HG03521 (cell line): Measurements from ENCODE around the gene SPANXA1.
"Not testable (repeated sequence)": the region's sequence is repeated elsewhere in the genome, so short reads cannot be mapped to it uniquely, and the experiment has no call there.

ENCODE experiments used
- ATAC-seq: cut with Tn5 transposase; IDR thresholded peaks from one replicate; pipeline ENCODE4 v1.9.1; 2021; ENCODE audit warnings: mild to moderate bottlenecking, moderate library complexity; ENCODE audit not compliant: unreplicated experiment

The SPANXA1 gene

DNA sequence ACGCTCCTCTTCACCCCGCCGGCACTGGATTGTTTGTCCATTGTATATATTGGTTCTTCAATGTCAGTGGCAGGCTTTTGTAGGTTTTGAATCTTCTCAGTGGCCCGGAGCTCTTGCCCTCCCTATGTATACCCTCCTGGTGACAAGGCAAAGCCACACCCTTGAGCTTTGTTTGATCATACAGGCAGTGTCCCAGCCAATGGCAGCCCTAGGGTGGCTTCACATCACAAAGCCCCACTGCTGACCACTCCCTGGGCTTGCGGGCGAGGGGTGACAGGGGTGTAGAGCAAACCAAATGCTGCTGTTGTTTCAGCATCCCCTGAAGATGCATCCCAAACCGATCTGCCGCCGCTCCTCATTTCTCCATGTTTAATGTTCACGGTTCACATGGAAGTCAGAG, at the start of gene SPANXA1:
Gene SPANXA1, minus strand, starts transcription at position 101 of the 400 bp plus-strand sequence. Its CDS starts 60 bp downstream, at position 41.
- not testable (repeated sequence) for ATAC-seq

- no peak for ATAC-seq
These were observed 47.6 kb upstream of the SPANXA1 start for GRCh38 chrX:141632124-141632523.

GRCh38 chrX:141619336-141619735, 34.8 kb upstream of the SPANXA1 start:
- no peak for ATAC-seq

DNA sequence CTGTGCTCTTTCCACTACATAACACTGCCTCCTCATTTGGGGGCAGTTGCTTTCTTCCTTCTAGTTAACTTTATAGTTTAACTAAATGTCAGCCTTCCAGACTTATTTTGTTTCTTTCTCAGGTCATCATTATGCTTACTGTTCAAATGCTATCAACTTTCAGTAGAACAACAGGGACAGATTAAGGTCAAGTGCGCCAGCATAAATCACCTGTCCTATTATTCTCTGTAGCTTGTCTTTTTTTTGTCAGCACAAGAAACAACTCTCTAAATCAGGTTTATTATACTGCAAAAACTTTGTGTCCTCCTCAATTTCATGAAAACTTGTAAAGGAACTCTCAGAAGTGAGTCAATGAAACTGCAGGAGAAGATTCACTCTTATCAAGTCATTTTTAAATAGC, 24.6 kb upstream of the SPANXA1 start:
- no peak for ATAC-seq

DNA sequence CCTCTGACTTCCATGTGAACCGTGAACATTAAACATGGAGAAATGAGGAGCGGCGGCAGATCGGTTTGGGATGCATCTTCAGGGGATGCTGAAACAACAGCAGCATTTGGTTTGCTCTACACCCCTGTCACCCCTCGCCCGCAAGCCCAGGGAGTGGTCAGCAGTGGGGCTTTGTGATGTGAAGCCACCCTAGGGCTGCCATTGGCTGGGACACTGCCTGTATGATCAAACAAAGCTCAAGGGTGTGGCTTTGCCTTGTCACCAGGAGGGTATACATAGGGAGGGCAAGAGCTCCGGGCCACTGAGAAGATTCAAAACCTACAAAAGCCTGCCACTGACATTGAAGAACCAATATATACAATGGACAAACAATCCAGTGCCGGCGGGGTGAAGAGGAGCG, 4.9 kb upstream of the SPANXA1 start, which contains the start of gene SPANXA2:
Gene SPANXA2, plus strand, starts transcription at position 301 of the 400 bp plus-strand sequence. Its CDS starts 60 bp downstream, at position 361.
- not testable (repeated sequence) for ATAC-seq

DNA sequence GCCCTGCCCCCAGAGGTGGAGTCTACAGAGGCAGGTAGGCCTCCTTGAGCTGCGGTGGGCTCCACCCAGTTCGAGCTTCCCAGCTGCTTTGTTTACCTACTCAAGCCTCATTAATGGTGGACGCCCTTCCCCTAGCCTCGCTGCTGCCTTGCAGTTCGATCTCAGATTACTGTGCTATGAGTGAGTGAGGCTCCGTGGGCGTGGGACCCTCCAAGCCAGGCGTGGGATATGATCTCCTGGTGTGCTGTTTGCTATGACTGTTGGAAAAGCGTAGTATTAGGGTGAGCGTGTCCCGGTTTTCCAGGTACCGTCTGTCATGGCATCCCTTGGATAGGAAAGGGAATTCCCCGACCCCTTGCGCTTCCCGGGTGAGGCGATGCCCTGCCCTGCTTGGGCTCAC, 42.0 kb downstream of the SPANXA1 start:
- ATAC-seq, result not testable (repeated sequence)
